Astrocyte (in vitro differentiated cells and primary cell): ENCODE measurements around the gene MEIOSIN. TPM values are rescaled to one million over a fixed set of nuclear protein-coding genes. Genes with fewer than 3 reads are reported as not detected.

Experiments
- DNase-seq: peaks from one replicate; pipeline ENCODE4 v3.0.0-alpha.2; 2010; ENCODE audit warnings: low read depth
- FAIRE-seq: peaks from 2 replicates; lab custom pipeline; 2011; peaks lifted over from hg19 to GRCh38; lab: Jason Lieb, UNC
- H2AFZ ChIP-seq: 2 replicates; pipeline ENCODE4 v1.6.0; 2012; ENCODE audit warnings: low read depth, low read length, inconsistent platforms
- H3K27ac ChIP-seq: 2 replicates; pipeline ENCODE4 v1.5.1; 2011; ENCODE audit warnings: low read depth, low read length, inconsistent platforms
- H3K27me3 ChIP-seq: 2 replicates; pipeline ENCODE4 v1.6.0; 2011; ENCODE audit warnings: low read length, inconsistent platforms; ENCODE audit not compliant: insufficient read depth
- H3K36me3 ChIP-seq: 2 replicates; pipeline ENCODE4 v1.5.1; 2011; ENCODE audit warnings: low read length, inconsistent platforms; ENCODE audit not compliant: insufficient read depth
- H3K4me1 ChIP-seq: 2 replicates; pipeline ENCODE4 v1.5.1; 2011; ENCODE audit warnings: low read length, inconsistent platforms; ENCODE audit not compliant: insufficient read depth
- H3K4me2 ChIP-seq: 2 replicates; pipeline ENCODE4 v1.6.0; 2012; ENCODE audit warnings: low read length, inconsistent platforms
- H3K4me3 ChIP-seq: 2 replicates; pipeline ENCODE4 v1.5.1; 2011; ENCODE audit warnings: low read depth, mild to moderate bottlenecking, low read length, inconsistent platforms; ENCODE audit not compliant: insufficient read depth
- H3K79me2 ChIP-seq: 2 replicates; pipeline ENCODE4 v1.6.0; 2012; ENCODE audit warnings: mild to moderate bottlenecking, low read length, inconsistent platforms; ENCODE audit not compliant: insufficient read depth
- H3K9ac ChIP-seq: 2 replicates; pipeline ENCODE4 v1.6.0; 2012; ENCODE audit warnings: mild to moderate bottlenecking, low read length, inconsistent platforms
- H3K9me3 ChIP-seq: 2 replicates; pipeline ENCODE4 v1.5.1; 2012; ENCODE audit warnings: low read depth, mild to moderate bottlenecking, low read length, inconsistent platforms; ENCODE audit not compliant: insufficient read depth
- H4K20me1 ChIP-seq: 2 replicates; pipeline ENCODE4 v1.6.0; 2012; ENCODE audit warnings: low read length, inconsistent platforms; ENCODE audit not compliant: insufficient read depth
- H3K27ac Mint-ChIP-seq: one replicate; pipeline ENCODE4 v1.8.0; 2021; ENCODE audit warnings: mild to moderate bottlenecking, mixed read lengths; ENCODE audit not compliant: unreplicated experiment
- H3K27me3 Mint-ChIP-seq: one replicate; pipeline ENCODE4 v1.8.0; 2021; ENCODE audit warnings: low read depth, mixed read lengths; ENCODE audit not compliant: unreplicated experiment
- H3K36me3 Mint-ChIP-seq: one replicate; pipeline ENCODE4 v1.8.0; 2021; ENCODE audit warnings: low read depth, mixed read lengths; ENCODE audit not compliant: unreplicated experiment
- H3K4me1 Mint-ChIP-seq: one replicate; pipeline ENCODE4 v1.8.0; 2021; ENCODE audit warnings: low read depth, mixed read lengths; ENCODE audit not compliant: unreplicated experiment
- H3K4me3 Mint-ChIP-seq: one replicate; pipeline ENCODE4 v1.8.0; 2021; ENCODE audit warnings: mild to moderate bottlenecking, moderate library complexity, mixed read lengths; ENCODE audit not compliant: unreplicated experiment
- H3K9me3 Mint-ChIP-seq: one replicate; pipeline ENCODE4 v1.8.0; 2021; ENCODE audit warnings: mild to moderate bottlenecking, mixed read lengths; ENCODE audit not compliant: unreplicated experiment
- CTCF ChIP-seq: IDR thresholded peaks from 2 replicates; pipeline ENCODE4 v1.5.1; 2011; ENCODE audit warnings: low read depth, mild to moderate bottlenecking, inconsistent platforms, low read length, moderate library complexity; ENCODE audit not compliant: insufficient read depth
- EZH2 ChIP-seq: IDR thresholded peaks from 2 replicates; pipeline ENCODE4 v1.6.1; 2012; ENCODE audit warnings: mild to moderate bottlenecking, low read length, inconsistent platforms; ENCODE audit not compliant: insufficient read depth
- total RNA-seq: library from RNA; stranded (reverse); gene quantifications from 2 replicates; pipeline ENCODE4 v1.2.1, GENCODE V29; 2021

MEIOSIN gene
- total RNA-seq, 1 donor from 2014 or later, result not detected

- Mint-ChIP-seq H3K27ac (no peak overlapping the region), H3K4me1 (peaks cover 16% of the 10 kb centered on the region), H3K4me3 (no peak overlapping the region), H3K27me3 (no peaks in the 10 kb centered on the region), H3K9me3 (peaks cover 2% of the 10 kb centered on the region), H3K36me3 (peaks cover 24% of the 10 kb centered on the region)
- no peak overlapping the region for H3K4me3 ChIP-seq
- H3K9ac ChIP-seq, result no peak overlapping the region
- FAIRE-seq (no peak), DNase-seq (no peak)
- no peak overlapping the region for H3K4me2 ChIP-seq
- H3K36me3 ChIP-seq, result peaks cover 14% of the 10 kb centered on the region
- peaks cover 7% of the 10 kb centered on the region for H3K4me1 ChIP-seq
- H2AFZ ChIP-seq, result no peak overlapping the region
- TF ChIP-seq CTCF, result no peak
- no peak for TF ChIP-seq EZH2
- no peaks in the 10 kb centered on the region for H3K79me2 ChIP-seq
- no peaks in the 10 kb centered on the region for H3K9me3 ChIP-seq
- no peak overlapping the region for H3K27ac ChIP-seq
- peaks cover 52% of the 10 kb centered on the region for H4K20me1 ChIP-seq
- no peaks in the 10 kb centered on the region for H3K27me3 ChIP-seq
These were observed 41.5 kb downstream of the MEIOSIN start for GRCh38 chr19:45774765-45775164.

GRCh38 chr19:45777395-45777961 lies 44.2 kb downstream of the MEIOSIN start:
- H3K4me3 Mint-ChIP-seq, result no peak overlapping the region
- H3K9ac ChIP-seq, result no peak overlapping the region
- FAIRE-seq, result no peak

More at GRCh38 chr19:45777395-45777961, 44.2 kb downstream of the MEIOSIN start:
- Mint-ChIP-seq H3K9me3 (peaks cover 2% of the 10 kb centered on the region), H3K36me3 (peaks cover 21% of the 10 kb centered on the region), H3K27ac (no peak overlapping the region), H3K27me3 (no peaks in the 10 kb centered on the region), H3K4me1 (peaks cover 14% of the 10 kb centered on the region)
- TF ChIP-seq CTCF (no peak), EZH2 (no peak)
- Histone ChIP-seq H3K4me1 (peaks cover 10% of the 10 kb centered on the region), H3K27me3 (no peaks in the 10 kb centered on the region), H2AFZ (no peak overlapping the region), H3K9me3 (no peaks in the 10 kb centered on the region), H3K4me2 (no peak overlapping the region), H3K27ac (no peak overlapping the region), H3K79me2 (peaks cover 3% of the 10 kb centered on the region), H4K20me1 (peaks cover 61% of the 10 kb centered on the region), H3K36me3 (peaks cover 14% of the 10 kb centered on the region), H3K4me3 (no peak overlapping the region)
- DNase-seq, result no peak
